ENCODE data around the gene DDIAS. TPM values are rescaled to one million over a fixed set of nuclear protein-coding genes. Genes with fewer than 3 reads are reported as not detected.
"Not testable (repeated sequence)": the region's sequence is repeated elsewhere in the genome, so short reads cannot be mapped to it uniquely, and the experiment has no call there.

The DDIAS gene
- total and polyA plus RNA-seq, 7 donors, result 0.16 to 3.1 (median 0.66) TPM; not detected in 1

DNA sequence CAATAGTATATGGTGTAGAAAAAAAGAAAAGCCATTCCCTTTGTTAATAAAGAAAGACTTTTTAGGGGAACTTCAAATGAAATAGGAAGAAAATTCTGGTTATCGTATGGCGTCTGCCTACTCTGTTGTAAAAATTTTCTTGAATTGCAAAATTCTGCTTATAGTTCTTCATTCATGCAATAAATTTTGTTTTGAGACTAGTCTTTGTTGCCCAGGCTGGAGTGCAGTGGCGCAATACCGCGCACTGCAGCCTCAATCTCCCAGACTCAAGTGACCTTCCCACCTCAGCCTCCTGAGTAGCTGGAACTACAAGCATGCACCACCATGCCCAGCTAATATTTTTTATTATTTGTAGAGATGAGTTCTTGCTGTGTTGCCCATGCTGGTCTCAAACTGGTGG lies 5.8 kb downstream of the DDIAS start:
- H3K4me1 ChIP-seq, result no peaks in the 10 kb centered on the region
- no peaks in the 10 kb centered on the region for H3K9me3 ChIP-seq
- WGBS, 2 donors, result 91 to 95% methylated on average over 5 of the region's 5 CpGs
- H3K4me3 ChIP-seq, result no peak overlapping the region
- intact Hi-C loops (cut with DNase I), result loop anchor here (2.0 to 10.0 kb wide), 4 partner anchors 343 to 907 kb away; no protein-coding TSS in a partner anchor
- H3K27me3 ChIP-seq, result no peaks in the 10 kb centered on the region
- no peak for DNase-seq
- TF ChIP-seq POLR2A (IDR thresholded peaks at IDR 0.05) (no peak), POLR2AphosphoS5 (IDR thresholded peaks at IDR 0.05) (no peak), EP300 (IDR thresholded peaks at IDR 0.05) (no peak)
- TF ChIP-seq, protein P1, sequence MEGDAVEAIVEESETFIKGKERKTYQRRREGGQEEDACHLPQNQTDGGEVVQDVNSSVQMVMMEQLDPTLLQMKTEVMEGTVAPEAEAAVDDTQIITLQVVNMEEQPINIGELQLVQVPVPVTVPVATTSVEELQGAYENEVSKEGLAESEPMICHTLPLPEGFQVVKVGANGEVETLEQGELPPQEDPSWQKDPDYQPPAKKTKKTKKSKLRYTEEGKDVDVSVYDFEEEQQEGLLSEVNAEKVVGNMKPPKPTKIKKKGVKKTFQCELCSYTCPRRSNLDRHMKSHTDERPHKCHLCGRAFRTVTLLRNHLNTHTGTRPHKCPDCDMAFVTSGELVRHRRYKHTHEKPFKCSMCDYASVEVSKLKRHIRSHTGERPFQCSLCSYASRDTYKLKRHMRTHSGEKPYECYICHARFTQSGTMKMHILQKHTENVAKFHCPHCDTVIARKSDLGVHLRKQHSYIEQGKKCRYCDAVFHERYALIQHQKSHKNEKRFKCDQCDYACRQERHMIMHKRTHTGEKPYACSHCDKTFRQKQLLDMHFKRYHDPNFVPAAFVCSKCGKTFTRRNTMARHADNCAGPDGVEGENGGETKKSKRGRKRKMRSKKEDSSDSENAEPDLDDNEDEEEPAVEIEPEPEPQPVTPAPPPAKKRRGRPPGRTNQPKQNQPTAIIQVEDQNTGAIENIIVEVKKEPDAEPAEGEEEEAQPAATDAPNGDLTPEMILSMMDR (IDR thresholded peaks at IDR 0.05), result no peak
- H3K36me3 ChIP-seq, result no peaks in the 10 kb centered on the region
- H3K27ac ChIP-seq, result no peak overlapping the region

DNA sequence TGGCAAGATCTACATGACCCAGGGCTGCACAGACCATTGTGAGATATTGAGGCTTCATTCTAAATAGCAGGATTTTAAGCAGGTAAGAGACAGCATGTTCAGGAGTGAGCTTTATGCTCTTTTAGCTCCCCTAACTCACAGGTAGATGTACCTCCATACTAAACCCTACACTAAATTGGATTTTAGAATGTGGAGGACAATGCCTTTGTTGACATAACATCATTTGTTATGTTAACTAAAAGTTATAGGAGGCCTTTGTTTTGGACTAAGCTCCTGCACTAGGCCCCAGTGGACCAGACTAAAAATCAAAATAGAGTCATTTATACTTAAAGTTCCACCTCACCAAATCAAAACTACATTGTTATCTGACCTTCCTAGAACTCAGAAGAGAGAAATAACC lies 6.8 kb downstream of the DDIAS start:
- intact Hi-C loops (cut with DNase I), result loop anchor here (10.0 kb wide), 2 partner anchors 816 to 906 kb away; no protein-coding TSS in a partner anchor

DNA sequence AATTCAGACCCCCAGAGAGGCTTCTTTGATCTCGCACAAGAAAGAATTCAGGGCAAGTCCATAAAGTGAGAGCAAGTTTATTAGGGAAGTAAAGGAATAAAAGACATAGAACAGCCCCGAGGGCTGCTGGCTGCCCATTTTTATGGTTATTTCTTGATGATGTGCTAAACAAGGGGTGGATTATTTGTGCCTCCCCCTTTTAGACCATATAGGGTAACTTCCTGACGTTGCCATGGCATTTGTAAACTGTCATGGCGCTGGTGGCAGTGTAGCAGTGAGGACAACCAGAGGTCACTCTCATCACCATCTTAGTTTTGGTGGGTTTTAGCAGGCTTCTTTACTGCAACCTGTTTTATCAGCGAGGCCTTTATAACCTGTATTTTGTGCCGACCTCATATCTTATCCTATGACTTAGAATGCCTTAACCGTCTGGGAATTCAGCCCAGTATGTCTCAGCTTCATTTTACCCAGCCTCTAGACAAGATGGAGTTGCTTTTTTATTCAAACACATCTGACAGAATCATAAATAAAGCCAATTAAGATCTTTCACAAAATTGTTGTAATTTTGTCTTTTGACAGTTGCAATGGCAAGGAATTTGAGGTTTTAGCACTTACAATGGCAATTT lies 7.6 kb downstream of the DDIAS start:
- Histone ChIP-seq H3K27me3 (no peaks in the 10 kb centered on the region), H3K4me1 (no peaks in the 10 kb centered on the region), H3K36me3 (no peaks in the 10 kb centered on the region), H3K4me3 (no peak overlapping the region), H3K27ac (no peak overlapping the region), H3K9me3 (no peaks in the 10 kb centered on the region)
- TF ChIP-seq POLR2AphosphoS5 (IDR thresholded peaks at IDR 0.05), result no peak
- TF ChIP-seq, protein P1 (IDR thresholded peaks at IDR 0.05), result no peak
- no peak for TF ChIP-seq EP300 (IDR thresholded peaks at IDR 0.05)
- no peak for TF ChIP-seq POLR2A (IDR thresholded peaks at IDR 0.05)
- no peak for DNase-seq
- intact Hi-C loops (cut with DNase I), result loop anchor here (10.0 kb wide), 2 partner anchors 816 to 906 kb away; no protein-coding TSS in a partner anchor
- 28 to 72% methylated on average over 7 of the region's 7 CpGs for WGBS, 2 donors

More for the DNA sequence above, 6.8 kb downstream of the DDIAS start:
- Histone ChIP-seq H3K4me1 (no peaks in the 10 kb centered on the region), H3K4me3 (no peak overlapping the region), H3K27ac (no peak overlapping the region), H3K9me3 (no peaks in the 10 kb centered on the region), H3K36me3 (no peaks in the 10 kb centered on the region), H3K27me3 (no peaks in the 10 kb centered on the region)
- TF ChIP-seq EP300 (IDR thresholded peaks at IDR 0.05) (no peak), POLR2AphosphoS5 (IDR thresholded peaks at IDR 0.05) (no peak), POLR2A (IDR thresholded peaks at IDR 0.05) (no peak)
- TF ChIP-seq, protein P1 (IDR thresholded peaks at IDR 0.05), result no peak
- DNase-seq, result no peak

DNA sequence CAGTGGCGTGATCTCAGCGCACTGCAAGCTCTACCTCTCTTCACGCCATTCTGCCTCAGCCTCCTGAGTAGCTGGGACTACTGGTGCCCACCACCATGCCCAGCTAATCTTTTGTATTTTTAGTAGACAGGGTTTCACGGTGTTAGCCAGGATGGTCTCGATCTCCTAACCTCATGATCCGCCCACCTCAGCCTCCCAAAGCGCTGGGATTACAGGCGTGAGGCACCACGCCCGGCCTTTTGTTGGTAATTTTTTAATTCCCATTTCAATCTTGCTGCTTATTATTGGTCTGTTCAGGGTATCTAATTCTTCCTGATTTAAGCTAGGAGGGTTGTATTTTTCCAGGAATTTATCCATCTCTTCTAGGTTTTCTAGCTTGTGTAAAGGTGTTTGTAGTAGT lies 18.2 kb downstream of the DDIAS start:
- H3K9me3 ChIP-seq; H3K36me3 ChIP-seq; DNase-seq; intact Hi-C loops (cut with DNase I); H3K4me1 ChIP-seq; H3K4me3 ChIP-seq; H3K27ac ChIP-seq; H3K27me3 ChIP-seq: not testable (repeated sequence)
- 94 to 95% methylated on average over 10 of the region's 10 CpGs for WGBS, 2 donors

DNA sequence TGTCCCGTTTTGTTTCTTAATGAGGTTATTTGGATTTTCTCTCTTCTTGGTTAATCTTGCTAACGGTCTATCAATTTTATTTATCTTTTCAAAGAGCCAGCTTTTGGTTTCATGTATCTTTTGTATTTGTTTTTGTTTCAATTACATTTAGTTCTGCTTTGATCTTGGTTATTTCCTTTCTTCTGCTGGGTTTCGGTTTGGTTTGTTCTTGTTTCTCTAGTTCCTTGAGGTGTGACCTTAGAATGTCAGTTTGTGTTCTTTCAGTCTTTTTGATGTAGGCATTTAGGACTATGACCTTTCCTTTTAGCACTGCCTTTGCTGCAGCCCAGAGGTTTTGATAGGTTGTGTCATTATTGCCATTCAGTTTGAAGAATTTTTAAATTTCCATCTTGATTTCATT lies 18.7 kb downstream of the DDIAS start:
- H3K36me3 ChIP-seq; H3K4me3 ChIP-seq; H3K9me3 ChIP-seq; DNase-seq; H3K27me3 ChIP-seq; intact Hi-C loops (cut with DNase I); H3K27ac ChIP-seq; H3K4me1 ChIP-seq: not testable (repeated sequence)
- 11 to 19% methylated on average over 3 of the region's 3 CpGs for WGBS, 2 donors

DNA sequence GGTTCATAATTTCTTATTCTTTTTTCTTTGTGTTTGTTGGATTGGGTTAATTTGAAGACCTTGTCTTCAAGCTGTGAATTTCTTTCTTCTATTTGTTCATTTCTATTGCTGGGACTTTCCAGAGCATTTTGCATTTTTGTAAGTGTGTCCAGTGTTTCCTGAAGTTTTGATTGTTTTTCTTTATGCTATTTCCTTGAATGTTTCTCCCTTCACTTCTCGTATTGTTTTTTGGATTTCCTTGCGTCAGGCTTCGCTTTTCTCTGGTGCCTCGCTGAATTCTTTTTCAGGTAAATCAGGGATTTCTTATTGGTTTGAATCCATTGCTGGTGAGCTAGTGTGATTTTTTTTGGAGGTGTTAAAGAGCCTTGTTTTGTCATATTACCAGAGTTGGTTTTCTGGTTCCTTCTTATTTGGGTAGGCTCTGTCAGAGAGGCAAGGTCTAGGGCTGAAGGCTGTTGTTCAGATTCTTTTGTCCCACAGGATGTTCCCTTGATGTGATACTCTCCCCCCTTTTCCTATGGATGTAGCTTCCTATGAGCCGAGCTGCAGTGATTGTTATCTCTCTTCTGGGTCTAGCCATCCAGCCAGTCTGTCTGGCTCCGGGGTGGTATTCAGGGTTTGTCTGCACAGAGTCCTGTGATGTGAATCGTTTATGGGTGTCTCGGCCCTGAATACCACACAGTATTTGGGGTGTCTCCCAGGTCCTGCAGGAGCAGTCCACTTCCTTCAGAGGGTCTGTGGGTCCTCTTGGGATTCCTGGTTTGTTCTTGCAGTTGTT lies 21.0 kb downstream of the DDIAS start:
- WGBS, 2 donors, result 81 to 92% methylated on average over 8 of the region's 8 CpGs
- H3K36me3 ChIP-seq; DNase-seq; H3K9me3 ChIP-seq; H3K4me3 ChIP-seq; intact Hi-C loops (cut with DNase I); H3K4me1 ChIP-seq; H3K27me3 ChIP-seq; H3K27ac ChIP-seq: not testable (repeated sequence)

Data from sigmoid colon (tissue), 7 donors.